Osteoblast (primary cell): ENCODE measurements around the gene LSM7. TPM values are rescaled to one million over a fixed set of nuclear protein-coding genes. Genes with fewer than 3 reads are reported as not detected.

Experiments used
- DNase-seq: peaks from one replicate; pipeline ENCODE4 v3.0.0; 2011; ENCODE audit warnings: low spot score, mixed read lengths; ENCODE audit not compliant: insufficient read length; ENCODE audit errors: missing footprints
- H2AFZ ChIP-seq: 2 replicates; pipeline ENCODE4 v1.6.0; 2011; ENCODE audit warnings: mild to moderate bottlenecking, low read length
- H3K27ac ChIP-seq: 2 replicates; pipeline ENCODE4 v1.5.1; 2011; ENCODE audit warnings: mild to moderate bottlenecking, low read depth, low read length, moderate library complexity
- H3K27me3 ChIP-seq: 2 replicates; pipeline ENCODE4 v1.6.0; 2012; ENCODE audit warnings: mild to moderate bottlenecking, control low read depth, inconsistent platforms, low read length, moderate library complexity; ENCODE audit not compliant: insufficient read depth
- H3K36me3 ChIP-seq: 2 replicates; pipeline ENCODE4 v1.5.1; 2011; ENCODE audit warnings: mild to moderate bottlenecking, low read length, control low read depth, moderate library complexity; ENCODE audit not compliant: insufficient read depth
- H3K4me1 ChIP-seq: 2 replicates; pipeline ENCODE4 v1.5.1; 2011; ENCODE audit warnings: mild to moderate bottlenecking, low read length, control low read depth, moderate library complexity; ENCODE audit not compliant: insufficient read depth
- H3K4me2 ChIP-seq: 2 replicates; pipeline ENCODE4 v1.6.0; 2011; ENCODE audit warnings: mild to moderate bottlenecking, low read length; ENCODE audit not compliant: insufficient read depth
- H3K4me3 ChIP-seq: fragments of 200-600 bp; sonication (generic); 3 replicates; pipeline ENCODE4 v1.5.1; 2012; ENCODE audit warnings: mild to moderate bottlenecking, low read length, inconsistent platforms; ENCODE audit not compliant: insufficient read depth
- H3K79me2 ChIP-seq: 2 replicates; pipeline ENCODE4 v1.6.0; 2012; ENCODE audit warnings: mild to moderate bottlenecking, low read length, control low read depth, inconsistent platforms; ENCODE audit not compliant: insufficient read depth
- H3K9me3 ChIP-seq: 2 replicates; pipeline ENCODE4 v1.5.1; 2011; ENCODE audit warnings: low read depth, low read length, control low read depth
- H4K20me1 ChIP-seq: 2 replicates; pipeline ENCODE4 v1.6.0; 2012; ENCODE audit warnings: mild to moderate bottlenecking, low read length, control low read depth; ENCODE audit not compliant: insufficient read depth
- total RNA-seq: library from RNA; depleted of rRNA; stranded (reverse); fragments of >200 nt; gene quantifications from 2 replicates; pipeline ENCODE4 v1.2.3, GENCODE V29; 2012
- TF ChIP-seq, protein P1 (sequence below): IDR thresholded peaks from 2 replicates; pipeline ENCODE4 v1.5.1; 2011; ENCODE audit warnings: mild to moderate bottlenecking, low read depth, low read length, moderate library complexity; ENCODE audit errors: extremely low read depth

Gene LSM7
- total RNA-seq, 1 donor: 57.9 TPM

DNA sequence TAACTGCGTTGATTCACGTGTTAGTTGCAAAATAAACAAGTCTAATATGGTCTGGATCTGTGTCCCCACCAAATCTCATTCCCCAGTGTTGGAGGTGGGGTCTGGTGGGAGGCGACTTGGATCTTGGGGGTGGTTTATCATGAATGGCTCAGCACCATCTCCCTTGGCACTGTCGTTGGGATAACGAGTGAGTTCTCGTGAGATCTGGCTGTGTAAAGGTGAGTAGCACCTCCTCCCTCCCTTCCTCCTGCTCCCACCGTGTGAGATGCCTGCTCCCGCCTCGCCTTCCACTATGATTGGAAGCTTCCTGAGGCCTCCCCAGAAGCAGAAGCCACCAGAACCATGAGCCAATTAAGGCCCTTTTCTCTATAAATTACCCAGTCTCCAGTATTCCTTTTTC, 51.2 kb downstream of the LSM7 start:
- peak; percentile 52 for DNase-seq
- H3K36me3 ChIP-seq: peaks cover 22% of the 10 kb centered on the region
- TF ChIP-seq, protein P1, sequence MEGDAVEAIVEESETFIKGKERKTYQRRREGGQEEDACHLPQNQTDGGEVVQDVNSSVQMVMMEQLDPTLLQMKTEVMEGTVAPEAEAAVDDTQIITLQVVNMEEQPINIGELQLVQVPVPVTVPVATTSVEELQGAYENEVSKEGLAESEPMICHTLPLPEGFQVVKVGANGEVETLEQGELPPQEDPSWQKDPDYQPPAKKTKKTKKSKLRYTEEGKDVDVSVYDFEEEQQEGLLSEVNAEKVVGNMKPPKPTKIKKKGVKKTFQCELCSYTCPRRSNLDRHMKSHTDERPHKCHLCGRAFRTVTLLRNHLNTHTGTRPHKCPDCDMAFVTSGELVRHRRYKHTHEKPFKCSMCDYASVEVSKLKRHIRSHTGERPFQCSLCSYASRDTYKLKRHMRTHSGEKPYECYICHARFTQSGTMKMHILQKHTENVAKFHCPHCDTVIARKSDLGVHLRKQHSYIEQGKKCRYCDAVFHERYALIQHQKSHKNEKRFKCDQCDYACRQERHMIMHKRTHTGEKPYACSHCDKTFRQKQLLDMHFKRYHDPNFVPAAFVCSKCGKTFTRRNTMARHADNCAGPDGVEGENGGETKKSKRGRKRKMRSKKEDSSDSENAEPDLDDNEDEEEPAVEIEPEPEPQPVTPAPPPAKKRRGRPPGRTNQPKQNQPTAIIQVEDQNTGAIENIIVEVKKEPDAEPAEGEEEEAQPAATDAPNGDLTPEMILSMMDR: no peak

DNA sequence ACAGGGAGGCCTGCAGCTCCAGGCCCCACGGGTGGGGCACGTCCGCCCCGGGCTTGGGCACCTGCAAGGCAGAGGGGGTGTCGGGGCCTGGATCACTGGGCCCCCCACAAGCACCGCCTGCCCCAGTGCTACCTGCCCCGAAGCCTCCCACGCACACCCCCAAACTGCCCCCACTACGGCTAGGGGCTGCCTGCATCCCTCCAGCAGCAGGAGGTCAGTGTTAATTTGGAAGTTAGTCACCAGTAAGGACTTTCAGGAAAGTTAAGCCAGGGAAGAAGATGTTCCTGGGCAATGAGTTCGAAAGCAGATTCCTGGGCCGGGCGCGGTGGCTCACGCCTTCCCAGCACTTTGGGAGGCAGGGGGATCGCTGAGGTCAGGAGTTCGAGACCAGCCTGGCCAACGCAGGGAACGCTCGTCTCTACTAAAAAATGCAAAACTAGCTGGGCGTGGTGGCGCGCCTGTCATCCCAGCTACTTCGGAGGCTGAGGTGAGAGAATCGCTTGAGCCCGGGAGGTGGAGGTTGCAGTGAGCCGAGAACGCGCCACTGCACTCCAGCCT, 51.9 kb downstream of the LSM7 start:
- no peak overlapping the region for H3K4me2 ChIP-seq
- peaks cover 58% of the 10 kb centered on the region for H4K20me1 ChIP-seq
- peaks cover 28% of the 10 kb centered on the region for H3K36me3 ChIP-seq
- H3K9me3 ChIP-seq: no peaks in the 10 kb centered on the region
- H3K27me3 ChIP-seq: no peaks in the 10 kb centered on the region
- DNase-seq: peak; percentile 61
- H3K4me1 ChIP-seq: peaks cover 17% of the 10 kb centered on the region
- no peak overlapping the region for H3K4me3 ChIP-seq
- peaks cover 54% of the 10 kb centered on the region for H3K79me2 ChIP-seq
- H2AFZ ChIP-seq: no peak overlapping the region
- H3K27ac ChIP-seq: no peak overlapping the region
- TF ChIP-seq, protein P1: no peak

More for the DNA sequence above, 51.2 kb downstream of the LSM7 start:
- Histone ChIP-seq H2AFZ (no peak overlapping the region), H3K27me3 (no peaks in the 10 kb centered on the region), H3K9me3 (no peaks in the 10 kb centered on the region), H3K4me1 (peaks cover 18% of the 10 kb centered on the region), H3K4me2 (no peak overlapping the region), H3K27ac (no peak overlapping the region), H3K4me3 (no peak overlapping the region), H4K20me1 (peaks cover 58% of the 10 kb centered on the region), H3K79me2 (peaks cover 49% of the 10 kb centered on the region)

GRCh38 chr19:2275588-2276428, 52.6 kb downstream of the LSM7 start:
- DNase-seq: peak; percentile 62
- TF ChIP-seq, protein P1: no peak
- Histone ChIP-seq H3K27ac (no peak overlapping the region), H3K4me3 (no peak overlapping the region), H4K20me1 (peaks cover 65% of the 10 kb centered on the region), H3K79me2 (peaks cover 61% of the 10 kb centered on the region), H3K4me1 (peaks cover 18% of the 10 kb centered on the region), H3K9me3 (no peaks in the 10 kb centered on the region), H2AFZ (no peak overlapping the region), H3K27me3 (no peaks in the 10 kb centered on the region), H3K36me3 (peaks cover 31% of the 10 kb centered on the region), H3K4me2 (no peak overlapping the region)

- H3K27ac ChIP-seq: no peak overlapping the region
- peaks cover 65% of the 10 kb centered on the region for H4K20me1 ChIP-seq
- no peaks in the 10 kb centered on the region for H3K9me3 ChIP-seq
- peaks cover 18% of the 10 kb centered on the region for H3K4me1 ChIP-seq
- no peak overlapping the region for H3K4me3 ChIP-seq
- H3K4me2 ChIP-seq: no peak overlapping the region
- H3K27me3 ChIP-seq: no peaks in the 10 kb centered on the region
- H2AFZ ChIP-seq: no peak overlapping the region
- DNase-seq: peak; percentile 98
- H3K36me3 ChIP-seq: peaks cover 31% of the 10 kb centered on the region
- TF ChIP-seq, protein P1: peak; percentile 60
- H3K79me2 ChIP-seq: peaks cover 68% of the 10 kb centered on the region
Observed at GRCh38 chr19:2274931-2275535, 53.4 kb downstream of the LSM7 start.
